Caki2 (cell line): ENCODE data around the gene JAG2. TPM values are rescaled to one million over a fixed set of nuclear protein-coding genes. Genes with fewer than 3 reads are reported as not detected.
A peak's percentile ranks its signal among the peaks of the same experiment; 100 is the strongest.

Source experiments
- DNase-seq: peaks from one replicate; pipeline ENCODE4 v3.0.0-alpha.2; 2015; ENCODE audit warnings: low read depth
- in situ Hi-C: cut with HindIII; loops from 2 replicates; pipeline ENCODE4 v1.10.0; 2016; ENCODE audit warnings: low sequenced_read_pairs, low pct_unique_long_range_greater_than_20kb, mixed read lengths
- total RNA-seq: library from RNA; depleted of rRNA; stranded (reverse); fragments of >200 nt; shearing (Covaris generic); gene quantifications from 2 replicates; pipeline ENCODE4 v1.2.3, GENCODE V29; 2014; ENCODE audit warnings: low replicate concordance

JAG2 gene
- total RNA-seq, 1 experiment from 2014 or later = 1.1 TPM

- in situ Hi-C loops = no loop called here
Observed at GRCh38 chr14:105204931-105205672, 36.5 kb upstream of the JAG2 start.

GRCh38 chr14:105204206-105204930 is 35.8 kb upstream of the JAG2 start:
- peak; percentile 87 for DNase-seq
- in situ Hi-C loops = no loop called here

More at GRCh38 chr14:105204931-105205672, 36.5 kb upstream of the JAG2 start:
- DNase-seq = no peak

- no peak for DNase-seq
- in situ Hi-C loops = no loop called here
Observed at GRCh38 chr14:105203701-105204100, 35.1 kb upstream of the JAG2 start.

GRCh38 chr14:105203057-105203531 is 34.5 kb upstream of the JAG2 start:
- peak; percentile 44 for DNase-seq
- in situ Hi-C loops = no loop called here

- in situ Hi-C loops = no loop called here
- DNase-seq = no peak
Observed at GRCh38 chr14:105201925-105202513, 33.4 kb upstream of the JAG2 start.

GRCh38 chr14:105201156-105201924 is 32.8 kb upstream of the JAG2 start:
- in situ Hi-C loops = no loop called here
- DNase-seq = no peak

- in situ Hi-C loops = no loop called here
- no peak for DNase-seq
Observed at GRCh38 chr14:105200641-105201040, 32.1 kb upstream of the JAG2 start.

GRCh38 chr14:105200074-105200473 is 31.5 kb upstream of the JAG2 start:
- no peak for DNase-seq
- in situ Hi-C loops = no loop called here

GRCh38 chr14:105199093-105199492 is 30.5 kb upstream of the JAG2 start:
- in situ Hi-C loops = no loop called here
- no peak for DNase-seq

GRCh38 chr14:105198588-105198987 is 30.0 kb upstream of the JAG2 start:
- in situ Hi-C loops = no loop called here
- no peak for DNase-seq

- in situ Hi-C loops = no loop called here
- no peak for DNase-seq
Observed at GRCh38 chr14:105197211-105197641, 28.6 kb upstream of the JAG2 start.

- in situ Hi-C loops = no loop called here
- DNase-seq = no peak
Observed at GRCh38 chr14:105196265-105196960, 27.8 kb upstream of the JAG2 start.

GRCh38 chr14:105195522-105196264 is 27.1 kb upstream of the JAG2 start:
- no peak for DNase-seq
- in situ Hi-C loops = no loop called here

- in situ Hi-C loops = no loop called here
- DNase-seq = no peak
Observed at GRCh38 chr14:105195051-105195450, 26.5 kb upstream of the JAG2 start.

- in situ Hi-C loops = no loop called here
- DNase-seq = no peak
Observed at GRCh38 chr14:105193916-105194782, 25.6 kb upstream of the JAG2 start.

GRCh38 chr14:105192866-105193731 is 24.5 kb upstream of the JAG2 start:
- no peak for DNase-seq
- in situ Hi-C loops = no loop called here
